SU-DHL-6 (cell line): Measurements from ENCODE around the gene TTC32.
"Not testable (repeated sequence)": the region's sequence is repeated elsewhere in the genome, so short reads cannot be mapped to it uniquely, and the experiment has no call there.

Source experiments
- H2AFZ ChIP-seq: fragments of 200-600 bp; sonication (generic); 2 replicates; pipeline ENCODE4 v1.6.1; 2014; ENCODE audit warnings: low read depth, mild to moderate bottlenecking, moderate library complexity, mixed read lengths, antibody characterized with exemption, low read length; ENCODE audit not compliant: severe bottlenecking
- H3F3A ChIP-seq: fragments of 200-600 bp; shearing (Covaris generic); 2 replicates; pipeline ENCODE4 v1.6.0; 2016; ENCODE audit warnings: antibody characterized with exemption, mild to moderate bottlenecking; ENCODE audit not compliant: insufficient read depth
- H3K27ac ChIP-seq: fragments of 200-600 bp; sonication (generic); 2 replicates; pipeline ENCODE4 v1.5.1; 2016; ENCODE audit warnings: low read depth, mild to moderate bottlenecking, low read length, moderate library complexity, mixed read lengths
- H3K27me3 ChIP-seq: fragments of 200-600 bp; sonication (generic), shearing (Covaris generic); 2 replicates; pipeline ENCODE4 v1.6.0; 2014; ENCODE audit warnings: mild to moderate bottlenecking, low read length
- H3K36me3 ChIP-seq: fragments of 200-600 bp; sonication (generic); 2 replicates; pipeline ENCODE4 v1.6.1; 2014; ENCODE audit warnings: mild to moderate bottlenecking, low read length, mixed read lengths
- H3K4me2 ChIP-seq: fragments of 300-600, 200-600 bp; shearing (Covaris generic), sonication (generic); 2 replicates; pipeline ENCODE4 v1.6.0; 2014; ENCODE audit warnings: low read length, low read depth, mild to moderate bottlenecking; ENCODE audit not compliant: poor library complexity, severe bottlenecking
- H3K4me3 ChIP-seq: fragments of 200-600 bp; sonication (generic); 2 replicates; pipeline ENCODE4 v1.5.1; 2014; ENCODE audit warnings: antibody characterized with exemption, low read length, mild to moderate bottlenecking, mixed read lengths; ENCODE audit not compliant: insufficient read depth, poor library complexity, severe bottlenecking
- H3K79me2 ChIP-seq: fragments of 200-600 bp; sonication (generic); 2 replicates; pipeline ENCODE4 v1.6.1; 2014; ENCODE audit warnings: mild to moderate bottlenecking, low read length, moderate library complexity; ENCODE audit not compliant: insufficient read depth
- H3K9ac ChIP-seq: fragments of 200-600 bp; sonication (generic); 2 replicates; pipeline ENCODE4 v1.7.0; 2014; ENCODE audit warnings: mild to moderate bottlenecking, low read length
- H3K9me2 ChIP-seq: fragments of 200-600 bp; sonication (generic); replicated peaks from 2 replicates; pipeline ENCODE4 v1.6.1; 2014; ENCODE audit warnings: low read length; ENCODE audit not compliant: insufficient read depth
- H3K9me3 ChIP-seq: fragments of 200-600 bp; sonication (generic); 2 replicates; pipeline ENCODE4 v1.6.1; 2014; ENCODE audit warnings: low read length, mixed read lengths; ENCODE audit not compliant: insufficient read depth
- H4K20me1 ChIP-seq: fragments of 200-600 bp; sonication (generic); 2 replicates; pipeline ENCODE4 v1.6.1; 2014; ENCODE audit warnings: low read depth, mild to moderate bottlenecking, antibody characterized with exemption, low read length, moderate library complexity, mixed read lengths
- EZH2phosphoT487 ChIP-seq: fragments of 200-600 bp; sonication (generic), shearing (Covaris generic); conservative IDR thresholded peaks from 2 replicates; pipeline ENCODE4 v1.6.1; 2018; ENCODE audit warnings: mild to moderate bottlenecking, antibody characterized with exemption, low read length, moderate library complexity, mixed read lengths
- TF ChIP-seq, protein P1 (sequence below): fragments of 200-600 bp; sonication (generic); IDR thresholded peaks from one replicate; pipeline ENCODE4 v1.5.1; 2017; ENCODE audit warnings: antibody characterized with exemption, mild to moderate bottlenecking, low read length, moderate library complexity; ENCODE audit not compliant: insufficient read depth, poor library complexity, severe bottlenecking

TTC32 gene

GRCh38 chr2:19882286-19882685 lies 19.5 kb downstream of the TTC32 start:
- H3K27me3 ChIP-seq, result no peaks in the 10 kb centered on the region
- no peaks in the 10 kb centered on the region for H3K36me3 ChIP-seq
- no peak overlapping the region for H2AFZ ChIP-seq
- no peaks in the 10 kb centered on the region for H3K79me2 ChIP-seq
- no peaks in the 10 kb centered on the region for H3K9me2 ChIP-seq
- H3K4me3 ChIP-seq, result no peak overlapping the region
- no peaks in the 10 kb centered on the region for H3F3A ChIP-seq
- H3K9ac ChIP-seq, result no peak overlapping the region
- H3K27ac ChIP-seq, result no peak overlapping the region
- H3K4me2 ChIP-seq, result no peak overlapping the region
- no peaks in the 10 kb centered on the region for H3K9me3 ChIP-seq
- no peaks in the 10 kb centered on the region for H4K20me1 ChIP-seq
- no peak for TF ChIP-seq EZH2phosphoT487

DNA sequence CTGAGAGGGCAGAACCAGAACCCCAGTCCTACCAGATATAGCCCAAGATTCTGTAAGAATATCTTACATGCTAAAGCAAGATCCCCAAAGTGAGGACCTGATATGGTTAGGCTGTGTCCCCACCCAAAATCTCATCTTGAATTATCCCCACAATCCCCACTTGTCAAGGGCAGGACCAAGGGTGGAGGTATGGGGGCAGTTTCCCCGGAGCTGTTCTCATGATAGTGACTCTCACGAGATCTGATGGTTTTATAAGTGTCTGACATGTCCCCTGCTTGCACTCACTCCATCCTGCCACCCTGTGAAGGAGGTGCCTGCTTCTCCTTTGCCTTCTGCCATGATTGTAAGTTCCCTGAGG lies 19.9 kb downstream of the TTC32 start:
- H3F3A ChIP-seq, result no peaks in the 10 kb centered on the region
- H3K79me2 ChIP-seq, result no peaks in the 10 kb centered on the region
- no peak overlapping the region for H3K9ac ChIP-seq
- no peaks in the 10 kb centered on the region for H3K27me3 ChIP-seq
- no peak overlapping the region for H3K4me3 ChIP-seq
- no peak overlapping the region for H2AFZ ChIP-seq
- TF ChIP-seq EZH2phosphoT487, result no peak
- TF ChIP-seq, protein P1, sequence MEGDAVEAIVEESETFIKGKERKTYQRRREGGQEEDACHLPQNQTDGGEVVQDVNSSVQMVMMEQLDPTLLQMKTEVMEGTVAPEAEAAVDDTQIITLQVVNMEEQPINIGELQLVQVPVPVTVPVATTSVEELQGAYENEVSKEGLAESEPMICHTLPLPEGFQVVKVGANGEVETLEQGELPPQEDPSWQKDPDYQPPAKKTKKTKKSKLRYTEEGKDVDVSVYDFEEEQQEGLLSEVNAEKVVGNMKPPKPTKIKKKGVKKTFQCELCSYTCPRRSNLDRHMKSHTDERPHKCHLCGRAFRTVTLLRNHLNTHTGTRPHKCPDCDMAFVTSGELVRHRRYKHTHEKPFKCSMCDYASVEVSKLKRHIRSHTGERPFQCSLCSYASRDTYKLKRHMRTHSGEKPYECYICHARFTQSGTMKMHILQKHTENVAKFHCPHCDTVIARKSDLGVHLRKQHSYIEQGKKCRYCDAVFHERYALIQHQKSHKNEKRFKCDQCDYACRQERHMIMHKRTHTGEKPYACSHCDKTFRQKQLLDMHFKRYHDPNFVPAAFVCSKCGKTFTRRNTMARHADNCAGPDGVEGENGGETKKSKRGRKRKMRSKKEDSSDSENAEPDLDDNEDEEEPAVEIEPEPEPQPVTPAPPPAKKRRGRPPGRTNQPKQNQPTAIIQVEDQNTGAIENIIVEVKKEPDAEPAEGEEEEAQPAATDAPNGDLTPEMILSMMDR, result no peak
- H3K36me3 ChIP-seq, result no peaks in the 10 kb centered on the region
- H3K27ac ChIP-seq, result no peak overlapping the region
- no peaks in the 10 kb centered on the region for H3K9me2 ChIP-seq
- H3K4me2 ChIP-seq, result no peak overlapping the region
- H4K20me1 ChIP-seq, result no peaks in the 10 kb centered on the region
- no peaks in the 10 kb centered on the region for H3K9me3 ChIP-seq

DNA sequence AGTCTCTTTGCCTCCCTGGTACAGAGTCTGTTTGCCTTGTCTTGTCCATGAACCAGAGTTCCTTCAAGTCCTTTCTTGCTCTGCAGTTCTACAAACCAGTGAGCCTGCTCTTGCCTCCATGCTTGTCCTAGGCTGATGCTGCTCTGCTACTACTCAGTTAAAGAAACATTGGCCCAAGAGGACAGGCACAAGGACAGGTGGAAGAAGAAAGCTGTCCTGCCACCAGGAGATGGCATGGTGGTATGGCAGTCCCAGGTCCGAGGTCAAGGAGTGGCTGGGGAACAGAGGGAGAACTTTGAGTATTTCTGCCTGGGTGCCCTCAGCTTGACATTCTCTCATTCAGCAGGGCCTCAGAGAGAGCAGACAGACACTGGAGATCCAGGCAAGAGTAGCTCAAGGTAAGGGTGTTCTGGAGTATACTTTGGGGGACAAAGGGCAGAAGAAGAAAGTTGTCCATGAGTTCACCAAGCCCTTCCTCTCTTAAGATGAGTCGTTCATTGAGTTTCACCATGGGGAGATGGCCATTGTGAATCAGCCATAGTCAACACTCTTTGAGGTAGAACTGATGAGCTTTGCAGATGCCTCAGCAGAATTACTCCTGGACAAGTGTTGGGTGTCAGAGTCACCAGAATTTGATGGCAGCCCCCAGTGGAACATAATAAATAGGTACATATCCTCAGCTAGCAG lies 20.4 kb downstream of the TTC32 start:
- Histone ChIP-seq H3K4me2 (no peak overlapping the region), H2AFZ (no peak overlapping the region), H3K9ac (no peak overlapping the region), H4K20me1 (no peaks in the 10 kb centered on the region), H3K27ac (no peak overlapping the region), H3K9me3 (no peaks in the 10 kb centered on the region), H3K27me3 (no peaks in the 10 kb centered on the region), H3K79me2 (no peaks in the 10 kb centered on the region), H3K9me2 (no peaks in the 10 kb centered on the region), H3K4me3 (no peak overlapping the region), H3F3A (no peaks in the 10 kb centered on the region), H3K36me3 (no peaks in the 10 kb centered on the region)
- TF ChIP-seq, protein P1, result no peak
- TF ChIP-seq EZH2phosphoT487, result no peak

DNA sequence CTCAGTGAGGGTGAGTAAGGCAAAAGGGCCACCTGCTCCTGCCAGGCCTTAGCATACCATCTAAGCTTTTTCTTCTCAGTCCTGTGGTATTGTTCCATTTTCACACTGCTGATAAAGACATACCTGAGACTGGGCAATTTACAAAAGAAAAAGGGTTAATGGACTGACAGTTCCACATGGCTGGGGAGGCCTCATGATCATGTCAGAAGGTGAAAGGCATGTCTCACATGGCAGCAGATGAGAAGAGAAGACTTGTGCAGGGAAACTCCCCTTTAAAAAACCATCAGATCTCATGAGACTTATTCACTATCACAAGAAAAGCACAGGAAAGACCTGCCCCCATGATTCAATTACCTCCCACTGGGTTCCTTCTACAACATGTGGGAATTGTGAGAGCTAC lies 21.6 kb downstream of the TTC32 start:
- H3K4me3 ChIP-seq, H3K27me3 ChIP-seq, H3K9me2 ChIP-seq, H3K27ac ChIP-seq, H3K9me3 ChIP-seq, H3F3A ChIP-seq, H4K20me1 ChIP-seq, H3K9ac ChIP-seq, H3K4me2 ChIP-seq, H2AFZ ChIP-seq, H3K79me2 ChIP-seq, H3K36me3 ChIP-seq: not testable (repeated sequence)
